ENCODE data around the gene CD276. TPM values are rescaled to one million over a fixed set of nuclear protein-coding genes. Genes with fewer than 3 reads are reported as not detected.

Gene CD276
- polyA plus RNA-seq, 1 donor from 2014 or later = 70.4 TPM

DNA sequence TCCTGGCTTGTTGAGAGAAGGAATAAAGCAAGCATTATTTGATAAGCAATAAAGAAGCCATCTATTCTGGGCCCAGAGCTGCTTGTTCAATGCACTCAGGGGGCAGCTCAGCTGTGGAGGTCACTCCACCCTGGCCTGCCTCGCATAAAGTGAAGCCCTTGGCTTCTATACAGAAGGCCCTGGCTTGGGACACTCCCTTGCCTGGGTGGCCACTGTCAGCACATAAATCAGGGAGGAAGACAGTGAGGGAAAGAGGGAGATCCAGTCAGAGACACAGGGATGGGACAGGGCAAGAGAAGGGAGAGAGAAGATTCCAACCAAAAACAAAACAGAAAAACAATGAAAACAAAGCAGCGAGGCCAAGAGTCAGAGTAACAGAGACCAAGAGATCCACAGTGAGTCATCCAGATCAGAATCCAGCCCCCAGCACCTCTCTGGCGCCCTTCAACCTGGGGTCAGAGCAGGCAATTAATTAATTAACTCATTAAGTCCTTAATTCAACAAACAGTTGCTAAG lies 57.2 kb downstream of the CD276 start:
- no peaks in the 10 kb centered on the region for H4K20me1 ChIP-seq (ENCODE audit: insufficient read depth)
- H3K9me2 ChIP-seq (ENCODE audit: insufficient read depth, low read length) = no peaks in the 10 kb centered on the region
- no peak overlapping the region for H2AFZ ChIP-seq (ENCODE audit: low read depth, low read length)
- no peaks in the 10 kb centered on the region for H3K36me3 ChIP-seq (ENCODE audit: insufficient read depth, low read length)
- no peak for TF ChIP-seq RAD21 (conservative IDR thresholded peaks at IDR 0.05)
- no peak for TF ChIP-seq TAF1 (IDR thresholded peaks at IDR 0.05; ENCODE audit: low read depth)
- no peak for TF ChIP-seq EP300 (conservative IDR thresholded peaks at IDR 0.05; ENCODE audit: poor library complexity, severe bottlenecking)
- no peak for TF ChIP-seq POLR2AphosphoS5 (IDR thresholded peaks at IDR 0.05)
- no peak for TF ChIP-seq EZH2 (IDR thresholded peaks at IDR 0.05; ENCODE audit: borderline replicate concordance, insufficient read depth, low read length, poor library complexity, severe bottlenecking)
- TF ChIP-seq, protein P1, sequence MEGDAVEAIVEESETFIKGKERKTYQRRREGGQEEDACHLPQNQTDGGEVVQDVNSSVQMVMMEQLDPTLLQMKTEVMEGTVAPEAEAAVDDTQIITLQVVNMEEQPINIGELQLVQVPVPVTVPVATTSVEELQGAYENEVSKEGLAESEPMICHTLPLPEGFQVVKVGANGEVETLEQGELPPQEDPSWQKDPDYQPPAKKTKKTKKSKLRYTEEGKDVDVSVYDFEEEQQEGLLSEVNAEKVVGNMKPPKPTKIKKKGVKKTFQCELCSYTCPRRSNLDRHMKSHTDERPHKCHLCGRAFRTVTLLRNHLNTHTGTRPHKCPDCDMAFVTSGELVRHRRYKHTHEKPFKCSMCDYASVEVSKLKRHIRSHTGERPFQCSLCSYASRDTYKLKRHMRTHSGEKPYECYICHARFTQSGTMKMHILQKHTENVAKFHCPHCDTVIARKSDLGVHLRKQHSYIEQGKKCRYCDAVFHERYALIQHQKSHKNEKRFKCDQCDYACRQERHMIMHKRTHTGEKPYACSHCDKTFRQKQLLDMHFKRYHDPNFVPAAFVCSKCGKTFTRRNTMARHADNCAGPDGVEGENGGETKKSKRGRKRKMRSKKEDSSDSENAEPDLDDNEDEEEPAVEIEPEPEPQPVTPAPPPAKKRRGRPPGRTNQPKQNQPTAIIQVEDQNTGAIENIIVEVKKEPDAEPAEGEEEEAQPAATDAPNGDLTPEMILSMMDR (IDR thresholded peaks at IDR 0.05; ENCODE audit: poor library complexity, severe bottlenecking) = no peak
- no peak for TF ChIP-seq SMC3 (conservative IDR thresholded peaks at IDR 0.05; ENCODE audit: poor library complexity)
- TF ChIP-seq REST (IDR thresholded peaks at IDR 0.05; ENCODE audit: borderline replicate concordance) = no peak
- no peak for TF ChIP-seq MXI1 (conservative IDR thresholded peaks at IDR 0.05; ENCODE audit: poor library complexity, severe bottlenecking)
- H3K9me3 ChIP-seq (ENCODE audit: low read length) = no peaks in the 10 kb centered on the region
- H3K4me3 ChIP-seq (ENCODE audit: low read length) = no peak overlapping the region
- H3K9ac ChIP-seq (ENCODE audit: low read length) = no peak overlapping the region
- no peak overlapping the region for H3K27ac ChIP-seq (ENCODE audit: low read length)
- H3K27me3 ChIP-seq (ENCODE audit: insufficient read depth, low read depth, low read length) = no peaks in the 10 kb centered on the region
- no peak overlapping the region for H3K4me2 ChIP-seq (ENCODE audit: low read length)
- no peaks in the 10 kb centered on the region for H3K79me2 ChIP-seq (replicated peaks; ENCODE audit: insufficient read depth, low read length)
- H3F3A ChIP-seq (ENCODE audit: insufficient read depth, low read length, poor library complexity, severe bottlenecking) = no peaks in the 10 kb centered on the region

DNA sequence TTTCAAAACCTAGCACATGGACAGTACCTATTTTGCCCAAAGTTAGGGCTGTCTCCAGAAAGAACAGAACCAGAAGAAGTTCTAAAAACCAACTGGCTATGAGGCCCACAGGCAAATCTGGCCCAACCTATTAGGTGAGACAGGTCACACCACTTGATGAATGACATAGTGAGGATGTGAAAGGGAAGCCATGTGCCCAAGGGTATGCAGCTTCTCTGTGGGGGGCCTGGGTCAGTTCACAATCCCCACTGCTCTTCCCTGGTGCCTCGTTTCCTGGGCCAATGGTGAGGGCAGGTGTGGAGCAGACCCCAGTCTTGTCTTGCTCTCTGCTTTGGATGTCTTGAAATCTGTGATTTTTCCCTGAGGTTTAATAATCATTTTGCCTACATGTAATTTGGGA lies 60.1 kb downstream of the CD276 start:
- Histone ChIP-seq H3K4me3 (ENCODE audit: low read length) (no peak overlapping the region), H3K79me2 (replicated peaks; ENCODE audit: insufficient read depth, low read length) (no peaks in the 10 kb centered on the region), H3K9me2 (ENCODE audit: insufficient read depth, low read length) (no peaks in the 10 kb centered on the region), H3K36me3 (ENCODE audit: insufficient read depth, low read length) (no peaks in the 10 kb centered on the region), H3K27ac (ENCODE audit: low read length) (no peak overlapping the region), H3K27me3 (ENCODE audit: insufficient read depth, low read depth, low read length) (no peaks in the 10 kb centered on the region), H3K4me2 (ENCODE audit: low read length) (no peak overlapping the region), H3K9ac (ENCODE audit: low read length) (no peak overlapping the region), H3K9me3 (ENCODE audit: low read length) (no peaks in the 10 kb centered on the region), H3F3A (ENCODE audit: insufficient read depth, low read length, poor library complexity, severe bottlenecking) (no peaks in the 10 kb centered on the region), H4K20me1 (ENCODE audit: insufficient read depth) (no peaks in the 10 kb centered on the region), H2AFZ (ENCODE audit: low read depth, low read length) (no peak overlapping the region)
- TF ChIP-seq MXI1 (conservative IDR thresholded peaks at IDR 0.05; ENCODE audit: poor library complexity, severe bottlenecking) (no peak), SMC3 (conservative IDR thresholded peaks at IDR 0.05; ENCODE audit: poor library complexity) (no peak), RAD21 (conservative IDR thresholded peaks at IDR 0.05) (no peak), EP300 (conservative IDR thresholded peaks at IDR 0.05; ENCODE audit: poor library complexity, severe bottlenecking) (no peak), TAF1 (IDR thresholded peaks at IDR 0.05; ENCODE audit: low read depth) (no peak), EZH2 (IDR thresholded peaks at IDR 0.05; ENCODE audit: borderline replicate concordance, insufficient read depth, low read length, poor library complexity, severe bottlenecking) (no peak), POLR2AphosphoS5 (IDR thresholded peaks at IDR 0.05) (no peak), REST (IDR thresholded peaks at IDR 0.05; ENCODE audit: borderline replicate concordance) (no peak)
- TF ChIP-seq, protein P1 (IDR thresholded peaks at IDR 0.05; ENCODE audit: poor library complexity, severe bottlenecking) = no peak
